Left lung (tissue), 10 donors: Measurements from ENCODE around the gene ZNF597. TPM values are rescaled to one million over a fixed set of nuclear protein-coding genes. Genes with fewer than 3 reads are reported as not detected.

Experiments used
- ATAC-seq: fragments of 200-7000 bp; cut with Tn5 transposase; one replicate; pipeline ENCODE4 v1.9.1; 2020; ENCODE audit warnings: moderate library complexity
- DNase-seq, 4 donors: peaks; one replicate each; pipeline ENCODE4 v3.0.0-alpha.2; 2013 to 2020
- H3K27ac ChIP-seq, 2 donors: fragments of 200-600 bp; sonication (generic) in 1 of 2; one replicate each; pipeline versions ENCODE4 v1.5.0 to v1.8.0; 2020 to 2021
- H3K27me3 ChIP-seq, 2 donors: fragments of 200-600 bp; sonication (generic) in 1 of 2; one replicate each; pipeline versions ENCODE4 v1.5.0 to v1.8.0; 2020 to 2021
- H3K36me3 ChIP-seq, 2 donors: fragments of 200-600 bp; sonication (generic) in 1 of 2; one replicate each; pipeline versions ENCODE4 v1.5.0 to v1.8.0; 2020 to 2021
- H3K4me1 ChIP-seq, 2 donors: fragments of 200-600 bp; one replicate each; pipeline ENCODE4 v1.8.0; 2021
- H3K4me3 ChIP-seq, 2 donors: fragments of 200-600 bp; sonication (generic) in 1 of 2; one replicate each; pipeline versions ENCODE4 v1.5.0 to v1.8.0; 2020 to 2021; ENCODE audit warnings: mild to moderate bottlenecking in 1 of 2
- H3K9me3 ChIP-seq, 2 donors: fragments of 200-600 bp; sonication (generic) in 1 of 2; one replicate each; pipeline versions ENCODE4 v1.5.0 to v1.8.0; 2020 to 2021
- CTCF ChIP-seq, 2 donors: fragments of 200-600 bp; sonication (generic) in 1 of 2; IDR thresholded peaks; one replicate each; pipeline versions ENCODE4 v1.5.0 to v1.8.0; 2021; ENCODE audit warnings: antibody characterized with exemption in 2 of 2
- intact Hi-C, 2 donors: fragments of 100-400 bp; cut with DNase I; formaldehyde crosslinking; loops; one replicate each; pipeline versions ENCODE4 v1.11.2 to v1.14.2; 2022
- polyA plus RNA-seq, 6 donors: library from polyadenylated mRNA; unstranded; fragments of 120-200 nt; gene quantifications; one replicate each; pipeline ENCODE4 v1.2.1, GENCODE V29; 2013; ENCODE audit not compliant: insufficient read length in 6 of 6
- total RNA-seq, 2 donors: library from RNA; stranded (reverse); fragmentation: NEBNext Ultra II Directional; extraction: Animal tissue kit (Norgen Biotek cat#: 25700); gene quantifications; one replicate each; pipeline ENCODE4 v1.2.1, GENCODE V29; 2021
- donor health status: DM: no; HTN: yes; CAD: no.
- donor health status: DM: no; HTN: no; CAD: no.

ZNF597 gene
- total and polyA plus RNA-seq, 8 donors, result 3.2 to 4.8 (median 4.2) TPM

GRCh38 chr16:3471518-3472176 lies 28.3 kb upstream of the ZNF597 start:
- Histone ChIP-seq H3K4me3 (no peak overlapping the region), H3K9me3 (no peaks in the 10 kb centered on the region), H3K27me3 (no peaks in the 10 kb centered on the region), H3K27ac (no peak overlapping the region), H3K36me3 (peaks cover 0 to 43% of the 10 kb centered on the region in 2 donors), H3K4me1 (peaks cover 0 to 19% of the 10 kb centered on the region in 2 donors)
- intact Hi-C loops, result no loop called here
- DNase-seq (no peak), ATAC-seq (no peak)
- no peak for TF ChIP-seq CTCF (IDR thresholded peaks at IDR 0.05)

- H3K9me3 ChIP-seq, result no peaks in the 10 kb centered on the region
These were observed 27.4 kb upstream of the ZNF597 start for GRCh38 chr16:3470723-3471122.

GRCh38 chr16:3469736-3470135 lies 26.4 kb upstream of the ZNF597 start:
- Histone ChIP-seq H3K27me3 (no peaks in the 10 kb centered on the region), H3K4me1 (peaks cover 0 to 23% of the 10 kb centered on the region in 2 donors), H3K4me3 (no peak overlapping the region), H3K9me3 (no peaks in the 10 kb centered on the region), H3K36me3 (peaks cover 0 to 49% of the 10 kb centered on the region in 2 donors), H3K27ac (no peak overlapping the region)
- no peak for TF ChIP-seq CTCF (IDR thresholded peaks at IDR 0.05)
- no peak for ATAC-seq
- intact Hi-C loops, result no loop called here
- no peak for DNase-seq

More at GRCh38 chr16:3470723-3471122, 27.4 kb upstream of the ZNF597 start:
- H3K4me1 ChIP-seq, result peaks cover 0 to 20% of the 10 kb centered on the region in 2 donors
- DNase-seq (no peak), ATAC-seq (no peak)
- H3K36me3 ChIP-seq, result peaks cover 0 to 44% of the 10 kb centered on the region in 2 donors
- no peak for TF ChIP-seq CTCF (IDR thresholded peaks at IDR 0.05)
- H3K27ac ChIP-seq, result no peak overlapping the region
- no peaks in the 10 kb centered on the region for H3K27me3 ChIP-seq
- intact Hi-C loops, result no loop called here
- H3K4me3 ChIP-seq, result no peak overlapping the region

GRCh38 chr16:3468501-3468900 lies 25.2 kb upstream of the ZNF597 start:
- ATAC-seq (no peak), DNase-seq (no peak)
- TF ChIP-seq CTCF (IDR thresholded peaks at IDR 0.05), result no peak
- intact Hi-C loops, result no loop called here
- Histone ChIP-seq H3K4me1 (peaks cover 0 to 35% of the 10 kb centered on the region in 2 donors), H3K27me3 (no peaks in the 10 kb centered on the region), H3K4me3 (no peak overlapping the region), H3K27ac (no peak overlapping the region), H3K9me3 (no peaks in the 10 kb centered on the region), H3K36me3 (peaks cover 0 to 49% of the 10 kb centered on the region in 2 donors)

- H3K36me3 ChIP-seq, result peaks cover 0 to 44% of the 10 kb centered on the region in 2 donors
- no peak overlapping the region for H3K4me3 ChIP-seq
- H3K27me3 ChIP-seq, result no peaks in the 10 kb centered on the region
- no peak for ATAC-seq
- no peak for DNase-seq
- H3K27ac ChIP-seq, result no peak overlapping the region
- H3K9me3 ChIP-seq, result no peaks in the 10 kb centered on the region
- intact Hi-C loops, result no loop called here
- H3K4me1 ChIP-seq, result peaks cover 0 to 36% of the 10 kb centered on the region in 2 donors
- no peak for TF ChIP-seq CTCF (IDR thresholded peaks at IDR 0.05)
These were observed 24.6 kb upstream of the ZNF597 start for GRCh38 chr16:3467921-3468320.
